ENCODE data around the gene RRP12. TPM values are rescaled to one million over a fixed set of nuclear protein-coding genes. Genes with fewer than 3 reads are reported as not detected.

RRP12 gene
- total and polyA plus RNA-seq, 2 of the 4 experiments (the other 2 are of a cell fraction), result 21.5 to 23.3 TPM

DNA sequence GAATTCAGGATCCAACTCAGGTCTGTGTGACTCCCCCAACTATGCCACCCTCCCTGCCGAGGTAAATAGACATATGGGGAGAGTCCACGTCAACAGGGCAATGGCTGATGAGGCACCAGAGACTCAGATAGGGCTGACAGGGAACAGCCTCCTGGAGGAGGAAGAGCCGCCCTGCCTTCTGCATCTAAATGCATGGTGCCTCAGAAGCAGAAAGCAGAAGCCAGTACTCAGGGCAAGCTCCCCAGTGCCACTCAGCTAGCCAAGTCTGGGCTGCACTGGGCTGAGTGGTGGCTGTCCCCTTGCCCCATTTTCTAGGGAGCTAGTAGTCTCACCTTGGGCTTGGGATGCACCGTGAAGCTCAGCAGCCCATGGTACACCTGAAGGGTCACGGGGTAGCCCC is 11.0 kb downstream of the RRP12 start:
- H3K27me3 ChIP-seq (ENCODE audit: control insufficient read depth, insufficient read depth, low read length), result no peaks in the 10 kb centered on the region
- CTCF ChIA-PET, result no interaction called here
- H3K56ac ChIP-seq (ENCODE audit: extremely low read depth, insufficient read depth, low read length), result no peak overlapping the region
- no peaks in the 10 kb centered on the region for H3K9me3 ChIP-seq (ENCODE audit: control insufficient read depth, insufficient read depth, low read length)
- DNase-seq (no peak), ATAC-seq (ENCODE audit: low read depth) (no peak)
- no peak overlapping the region for H2AK5ac ChIP-seq (ENCODE audit: low read depth, low read length)
- H3K27ac ChIP-seq (ENCODE audit: insufficient read depth, low read length), result no peak overlapping the region
- H3K14ac ChIP-seq (replicated peaks; ENCODE audit: low read depth, low read length), result no peak overlapping the region
- no peak overlapping the region for H2BK15ac ChIP-seq (ENCODE audit: low read depth, low read length)
- H4K91ac ChIP-seq (ENCODE audit: insufficient read depth, low read depth, low read length), result no peak overlapping the region
- intact Hi-C loops (cut with micrococcal nuclease), result no loop called here
- H3K4ac ChIP-seq (ENCODE audit: low read depth, low read length), result no peak overlapping the region
- no peaks in the 10 kb centered on the region for H3K4me1 ChIP-seq (ENCODE audit: control insufficient read depth, insufficient read depth, low read length)
- 83% methylated on average over 5 of the region's 5 CpGs; no CpG with 5 or more reads in 1 of the 2 experiments for WGBS, 2 experiments (ENCODE audit: extremely low coverage in 2 of 2, insufficient read length in 1 of 2)
- no peak overlapping the region for H4K8ac ChIP-seq (ENCODE audit: low read depth in 2 of 2, low read length in 2 of 2)
- no peak overlapping the region for H2AK9ac ChIP-seq (replicated peaks; ENCODE audit: low read depth, low read length, poor library complexity)
- dilution Hi-C loops (cut with HindIII; ENCODE audit: low sequenced_read_pairs, unreplicated experiment), result no loop called here
- TF ChIP-seq RFX5 (IDR thresholded peaks at IDR 0.05; ENCODE audit: low read depth, low read length) (no peak), MXI1 (IDR thresholded peaks at IDR 0.05; ENCODE audit: borderline replicate concordance, low read depth, low read length) (no peak), CEBPB (IDR thresholded peaks at IDR 0.05; ENCODE audit: low read depth, low read length) (no peak), RCOR1 (IDR thresholded peaks at IDR 0.05; ENCODE audit: insufficient replicate concordance, low read length) (no peak), MAFK (IDR thresholded peaks at IDR 0.05; ENCODE audit: low read depth, low read length) (no peak), NFE2L2 (IDR thresholded peaks at IDR 0.05; ENCODE audit: low read depth, low read length) (no peak), FOS (IDR thresholded peaks at IDR 0.05; ENCODE audit: low read depth, low read length) (no peak), POLR2A (IDR thresholded peaks at IDR 0.05; ENCODE audit: low read depth, low read length) (no peak), SMC3 (IDR thresholded peaks at IDR 0.05; ENCODE audit: low read depth, low read length) (no peak), CHD1 (IDR thresholded peaks at IDR 0.05; ENCODE audit: low read depth, low read length) (no peak), RAD21 (IDR thresholded peaks at IDR 0.05; ENCODE audit: low read length) (no peak), BHLHE40 (IDR thresholded peaks at IDR 0.05; ENCODE audit: low read depth, low read length) (no peak), MAZ (IDR thresholded peaks at IDR 0.05; ENCODE audit: borderline replicate concordance, low read depth, low read length) (no peak)
- TF ChIP-seq, protein P1, sequence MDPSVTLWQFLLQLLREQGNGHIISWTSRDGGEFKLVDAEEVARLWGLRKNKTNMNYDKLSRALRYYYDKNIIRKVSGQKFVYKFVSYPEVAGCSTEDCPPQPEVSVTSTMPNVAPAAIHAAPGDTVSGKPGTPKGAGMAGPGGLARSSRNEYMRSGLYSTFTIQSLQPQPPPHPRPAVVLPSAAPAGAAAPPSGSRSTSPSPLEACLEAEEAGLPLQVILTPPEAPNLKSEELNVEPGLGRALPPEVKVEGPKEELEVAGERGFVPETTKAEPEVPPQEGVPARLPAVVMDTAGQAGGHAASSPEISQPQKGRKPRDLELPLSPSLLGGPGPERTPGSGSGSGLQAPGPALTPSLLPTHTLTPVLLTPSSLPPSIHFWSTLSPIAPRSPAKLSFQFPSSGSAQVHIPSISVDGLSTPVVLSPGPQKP (IDR thresholded peaks at IDR 0.05; ENCODE audit: borderline replicate concordance, low read depth, low read length), result no peak
- TF ChIP-seq, protein P2, sequence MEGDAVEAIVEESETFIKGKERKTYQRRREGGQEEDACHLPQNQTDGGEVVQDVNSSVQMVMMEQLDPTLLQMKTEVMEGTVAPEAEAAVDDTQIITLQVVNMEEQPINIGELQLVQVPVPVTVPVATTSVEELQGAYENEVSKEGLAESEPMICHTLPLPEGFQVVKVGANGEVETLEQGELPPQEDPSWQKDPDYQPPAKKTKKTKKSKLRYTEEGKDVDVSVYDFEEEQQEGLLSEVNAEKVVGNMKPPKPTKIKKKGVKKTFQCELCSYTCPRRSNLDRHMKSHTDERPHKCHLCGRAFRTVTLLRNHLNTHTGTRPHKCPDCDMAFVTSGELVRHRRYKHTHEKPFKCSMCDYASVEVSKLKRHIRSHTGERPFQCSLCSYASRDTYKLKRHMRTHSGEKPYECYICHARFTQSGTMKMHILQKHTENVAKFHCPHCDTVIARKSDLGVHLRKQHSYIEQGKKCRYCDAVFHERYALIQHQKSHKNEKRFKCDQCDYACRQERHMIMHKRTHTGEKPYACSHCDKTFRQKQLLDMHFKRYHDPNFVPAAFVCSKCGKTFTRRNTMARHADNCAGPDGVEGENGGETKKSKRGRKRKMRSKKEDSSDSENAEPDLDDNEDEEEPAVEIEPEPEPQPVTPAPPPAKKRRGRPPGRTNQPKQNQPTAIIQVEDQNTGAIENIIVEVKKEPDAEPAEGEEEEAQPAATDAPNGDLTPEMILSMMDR (conservative IDR thresholded peaks at IDR 0.05; ENCODE audit: low read depth, low read length), result no peak
- TF ChIP-seq, protein P3, sequence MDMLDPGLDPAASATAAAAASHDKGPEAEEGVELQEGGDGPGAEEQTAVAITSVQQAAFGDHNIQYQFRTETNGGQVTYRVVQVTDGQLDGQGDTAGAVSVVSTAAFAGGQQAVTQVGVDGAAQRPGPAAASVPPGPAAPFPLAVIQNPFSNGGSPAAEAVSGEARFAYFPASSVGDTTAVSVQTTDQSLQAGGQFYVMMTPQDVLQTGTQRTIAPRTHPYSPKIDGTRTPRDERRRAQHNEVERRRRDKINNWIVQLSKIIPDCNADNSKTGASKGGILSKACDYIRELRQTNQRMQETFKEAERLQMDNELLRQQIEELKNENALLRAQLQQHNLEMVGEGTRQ (IDR thresholded peaks at IDR 0.05; ENCODE audit: low read depth, low read length), result no peak
- H3K9ac ChIP-seq (ENCODE audit: low read depth, low read length), result no peak overlapping the region
- H2BK20ac ChIP-seq (ENCODE audit: low read depth, low read length), result no peak overlapping the region
- no TSS peak for BruUV-seq (replicated peaks)
- POLR2A ChIA-PET (ENCODE audit: unreplicated experiment), result no interaction called here
- no peaks in the 10 kb centered on the region; the same call in 1 of the 2 replicates for H3K9me1 ChIP-seq (ENCODE audit: insufficient read depth, low read length)
- H2BK5ac ChIP-seq (ENCODE audit: low read depth, low read length, poor library complexity, severe bottlenecking), result no peak overlapping the region
- no peak overlapping the region for H3K4me2 ChIP-seq (ENCODE audit: low read depth, low read length)
- no peak overlapping the region for H3K23ac ChIP-seq (ENCODE audit: low read depth, low read length)
- H2BK120ac ChIP-seq (ENCODE audit: low read depth, low read length), result no peak overlapping the region
- H3K79me1 ChIP-seq (ENCODE audit: low read depth in 1 of 2, low read length in 2 of 2), result peaks cover 0 to 6% of the 10 kb centered on the region in 2 experiments; a peak in 2 of 4 replicates
- in situ Hi-C loops (cut with MboI; ENCODE audit: low sequenced_read_pairs), result no loop called here
- no peaks in the 10 kb centered on the region for H4K20me1 ChIP-seq (ENCODE audit: insufficient read depth, low read length)
- H3K18ac ChIP-seq (ENCODE audit: low read depth, low read length), result no peak overlapping the region
- H3K4me3 ChIP-seq (ENCODE audit: insufficient read depth, low read depth, low read length), result no peak overlapping the region
- no peak overlapping the region for H2AFZ ChIP-seq (replicated peaks; ENCODE audit: low read length, poor library complexity)
- peaks cover 41% of the 10 kb centered on the region for H3K36me3 ChIP-seq (ENCODE audit: control insufficient read depth, insufficient read depth, low read length)
- no peak overlapping the region for H4K5ac ChIP-seq (ENCODE audit: low read depth, low read length)

Data from IMR-90 (cell line).